Liver (tissue), 3 donors: ENCODE results near the gene SLC9A8.

Experiments
- ATF3 ChIP-seq: IDR thresholded peaks from 2 replicates; pipeline ENCODE4 v1.6.1; 2016; ENCODE audit warnings: antibody characterized with exemption
- CTCF ChIP-seq: fragments of 150-350 bp; IDR thresholded peaks from 2 replicates; pipeline ENCODE4 v1.5.1; 2017; ENCODE audit warnings: improper control_type of control experiment, low read depth, low read length; ENCODE audit not compliant: missing input control
- EGR1 ChIP-seq, 2 donors: IDR thresholded peaks; 2 replicates each; pipeline ENCODE4 v1.6.1; 2016 to 2018; ENCODE audit warnings: antibody characterized with exemption in 2 of 2, low read depth in 2 of 2
- GABPA ChIP-seq, 2 donors: IDR thresholded peaks in 1 of 2; conservative IDR thresholded peaks in 1 of 2; 2 replicates each; pipeline ENCODE4 v1.6.1; 2016; ENCODE audit warnings: antibody characterized with exemption in 2 of 2, mild to moderate bottlenecking in 1 of 2, moderate library complexity in 1 of 2
- HNF4A ChIP-seq, 2 donors: conservative IDR thresholded peaks; 2 replicates each; pipeline ENCODE4 v1.6.1; 2016; ENCODE audit warnings: antibody characterized with exemption in 2 of 2, mild to moderate bottlenecking in 2 of 2
- JUND ChIP-seq, 2 donors: IDR thresholded peaks; 2 replicates each; pipeline ENCODE4 v1.6.1; 2016; ENCODE audit warnings: antibody characterized with exemption in 2 of 2
- MAX ChIP-seq: IDR thresholded peaks from 2 replicates; pipeline ENCODE4 v1.6.1; 2016; ENCODE audit warnings: antibody characterized with exemption
- RAD21 ChIP-seq, 2 donors: IDR thresholded peaks; 2 replicates each; pipeline ENCODE4 v1.6.1; 2016; ENCODE audit warnings: antibody characterized with exemption in 2 of 2, mild to moderate bottlenecking in 2 of 2
- REST ChIP-seq: IDR thresholded peaks from 2 replicates; pipeline ENCODE4 v1.6.1; 2016; ENCODE audit warnings: antibody characterized with exemption, mild to moderate bottlenecking
- SP1 ChIP-seq: IDR thresholded peaks from 2 replicates; pipeline ENCODE4 v1.6.1; 2018; ENCODE audit warnings: antibody characterized with exemption, mild to moderate bottlenecking
- TAF1 ChIP-seq: conservative IDR thresholded peaks from 2 replicates; pipeline ENCODE4 v1.6.1; 2016; ENCODE audit warnings: antibody characterized with exemption, mild to moderate bottlenecking
- donor health status: healthy.
- donor health status: healthy.

GRCh38 chr20:49924247-49924646 lies 111.6 kb downstream of the SLC9A8 start:
- TF ChIP-seq CTCF (no peak), TAF1 (no peak), RAD21 (IDR thresholded peaks at IDR 0.05) (no peak), MAX (no peak), GABPA (IDR thresholded peaks at IDR 0.05 in 1 of 2, conservative IDR thresholded peaks at IDR 0.05 in 1 of 2) (no peak), HNF4A (conservative IDR thresholded peaks at IDR 0.05) (no peak), EGR1 (IDR thresholded peaks at IDR 0.05; ENCODE audit: low read depth in 2 of 2) (no peak), REST (no peak), JUND (IDR thresholded peaks at IDR 0.05) (no peak), SP1 (no peak), ATF3 (no peak)
